ENCODE results near the gene SPOCK1. TPM values are rescaled to one million over a fixed set of nuclear protein-coding genes. Genes with fewer than 3 reads are reported as not detected.

The SPOCK1 gene
- total and polyA plus RNA-seq, 2 experiments from 2014 or later = 5.6 to 10.1 TPM

- Histone ChIP-seq H3K9me2 (replicated peaks; ENCODE audit: insufficient read depth) (no peaks in the 10 kb centered on the region), H3K27ac (no peak overlapping the region), H3K4me3 (no peak overlapping the region), H3K36me3 (replicated peaks; ENCODE audit: insufficient read depth, low read depth) (no peaks in the 10 kb centered on the region), H4K20me1 (ENCODE audit: insufficient read depth, poor library complexity, severe bottlenecking) (no peaks in the 10 kb centered on the region), H3K4me1 (ENCODE audit: insufficient read depth) (no peaks in the 10 kb centered on the region), H3K79me2 (no peaks in the 10 kb centered on the region), H2AFZ (no peak overlapping the region), H3K27me3 (peaks cover 22% of the 10 kb centered on the region), H3K4me2 (no peak overlapping the region), H3K9me3 (ENCODE audit: low read depth) (no peaks in the 10 kb centered on the region)
- no peak for TF ChIP-seq EZH2 (IDR thresholded peaks at IDR 0.05; ENCODE audit: borderline replicate concordance)
- TF ChIP-seq CTCF (IDR thresholded peaks at IDR 0.05; ENCODE audit: poor library complexity) = no peak
- TF ChIP-seq EZH2phosphoT487 (IDR thresholded peaks at IDR 0.05; ENCODE audit: low read depth, severe bottlenecking, unreplicated experiment) = no peak
- 63% methylated on average over 1 of the region's 1 CpG for WGBS (ENCODE audit: low lambda C conversion rate, missing lambda C conversion rate)
- DNase-seq (ENCODE audit: low spot score) = no peak
Observed at GRCh38 chr5:137437774-137438173, 61.4 kb downstream of the SPOCK1 start.

- no peaks in the 10 kb centered on the region for H3K4me1 ChIP-seq (ENCODE audit: insufficient read depth)
- peaks cover 14% of the 10 kb centered on the region for H3K27me3 ChIP-seq
Observed at GRCh38 chr5:137433539-137433938, 65.6 kb downstream of the SPOCK1 start.

GRCh38 chr5:137432376-137432775, 66.8 kb downstream of the SPOCK1 start:
- Histone ChIP-seq H3K9me2 (replicated peaks; ENCODE audit: insufficient read depth) (no peaks in the 10 kb centered on the region), H3K4me1 (ENCODE audit: insufficient read depth) (no peaks in the 10 kb centered on the region), H2AFZ (no peak overlapping the region), H3K27ac (no peak overlapping the region), H3K79me2 (no peaks in the 10 kb centered on the region), H3K27me3 (peaks cover 14% of the 10 kb centered on the region), H3K4me3 (no peak overlapping the region), H3K36me3 (replicated peaks; ENCODE audit: insufficient read depth, low read depth) (no peaks in the 10 kb centered on the region), H3K9me3 (ENCODE audit: low read depth) (no peaks in the 10 kb centered on the region), H4K20me1 (ENCODE audit: insufficient read depth, poor library complexity, severe bottlenecking) (no peaks in the 10 kb centered on the region), H3K4me2 (no peak overlapping the region)
- no peak for TF ChIP-seq EZH2 (IDR thresholded peaks at IDR 0.05; ENCODE audit: borderline replicate concordance)
- no peak for TF ChIP-seq EZH2phosphoT487 (IDR thresholded peaks at IDR 0.05; ENCODE audit: low read depth, severe bottlenecking, unreplicated experiment)
- TF ChIP-seq CTCF (IDR thresholded peaks at IDR 0.05; ENCODE audit: poor library complexity) = no peak
- WGBS (ENCODE audit: low lambda C conversion rate, missing lambda C conversion rate) = 40% methylated on average over 2 of the region's 2 CpGs
- no peak for DNase-seq (ENCODE audit: low spot score)

More at GRCh38 chr5:137433539-137433938, 65.6 kb downstream of the SPOCK1 start:
- DNase-seq (ENCODE audit: low spot score) = no peak
- Histone ChIP-seq H3K9me2 (replicated peaks; ENCODE audit: insufficient read depth) (no peaks in the 10 kb centered on the region), H2AFZ (no peak overlapping the region), H3K4me2 (no peak overlapping the region), H4K20me1 (ENCODE audit: insufficient read depth, poor library complexity, severe bottlenecking) (no peaks in the 10 kb centered on the region), H3K79me2 (no peaks in the 10 kb centered on the region), H3K36me3 (replicated peaks; ENCODE audit: insufficient read depth, low read depth) (no peaks in the 10 kb centered on the region), H3K27ac (no peak overlapping the region), H3K9me3 (ENCODE audit: low read depth) (no peaks in the 10 kb centered on the region), H3K4me3 (no peak overlapping the region)
- TF ChIP-seq CTCF (IDR thresholded peaks at IDR 0.05; ENCODE audit: poor library complexity) (no peak), EZH2phosphoT487 (IDR thresholded peaks at IDR 0.05; ENCODE audit: low read depth, severe bottlenecking, unreplicated experiment) (no peak), EZH2 (IDR thresholded peaks at IDR 0.05; ENCODE audit: borderline replicate concordance) (no peak)
- 90% methylated on average over 2 of the region's 2 CpGs for WGBS (ENCODE audit: low lambda C conversion rate, missing lambda C conversion rate)

DNA sequence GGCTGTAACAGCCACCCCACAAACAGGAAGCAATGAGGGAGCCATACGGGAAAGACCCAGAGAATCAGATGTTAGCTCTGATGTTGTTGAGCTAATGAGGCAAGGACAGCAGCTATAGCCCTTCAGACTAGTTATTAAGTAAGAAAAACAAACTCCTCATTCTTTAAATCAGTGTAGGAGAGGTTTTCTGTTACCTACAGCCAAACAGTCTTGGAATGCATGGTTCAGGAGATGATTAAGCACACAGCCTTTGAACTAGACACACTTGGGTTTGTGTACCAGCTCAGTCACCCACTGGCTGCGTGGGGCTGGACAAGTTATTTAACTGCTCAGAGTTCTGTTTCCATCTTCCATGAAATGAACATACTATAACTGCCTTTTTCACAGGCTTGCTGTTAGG, 68.1 kb downstream of the SPOCK1 start:
- H3K36me3 ChIP-seq (replicated peaks; ENCODE audit: insufficient read depth, low read depth) = no peaks in the 10 kb centered on the region
- no peak overlapping the region for H3K4me3 ChIP-seq
- 36% methylated on average over 2 of the region's 2 CpGs for WGBS (ENCODE audit: low lambda C conversion rate, missing lambda C conversion rate)
- H4K20me1 ChIP-seq (ENCODE audit: insufficient read depth, poor library complexity, severe bottlenecking) = no peaks in the 10 kb centered on the region
- H3K9me2 ChIP-seq (replicated peaks; ENCODE audit: insufficient read depth) = no peaks in the 10 kb centered on the region
- peaks cover 14% of the 10 kb centered on the region for H3K27me3 ChIP-seq
- no peak overlapping the region for H3K27ac ChIP-seq
- no peak for TF ChIP-seq EZH2 (IDR thresholded peaks at IDR 0.05; ENCODE audit: borderline replicate concordance)
- no peak for TF ChIP-seq EZH2phosphoT487 (IDR thresholded peaks at IDR 0.05; ENCODE audit: low read depth, severe bottlenecking, unreplicated experiment)
- TF ChIP-seq CTCF (IDR thresholded peaks at IDR 0.05; ENCODE audit: poor library complexity) = no peak
- no peaks in the 10 kb centered on the region for H3K9me3 ChIP-seq (ENCODE audit: low read depth)
- no peaks in the 10 kb centered on the region for H3K4me1 ChIP-seq (ENCODE audit: insufficient read depth)
- no peak overlapping the region for H2AFZ ChIP-seq
- no peak overlapping the region for H3K4me2 ChIP-seq
- no peaks in the 10 kb centered on the region for H3K79me2 ChIP-seq
- DNase-seq (ENCODE audit: low spot score) = no peak

All from hepatocyte (in vitro differentiated cells).